Right atrium auricular region (tissue), 2 donors: ENCODE data around the gene GRK2. TPM values are rescaled to one million over a fixed set of nuclear protein-coding genes. Genes with fewer than 3 reads are reported as not detected.

ENCODE experiments used
- DNase-seq: peaks from one replicate; pipeline ENCODE4 v3.0.0-alpha.2; 2019; ENCODE audit warnings: low spot score
- H3K27ac ChIP-seq, 2 donors: fragments of 200-600 bp; sonication (generic); 1 replicate in 1 of 2; 2 replicates in 1 of 2; pipeline ENCODE4 v1.5.1; 2016 to 2019
- H3K27me3 ChIP-seq, 2 donors: fragments of 200-600 bp; sonication (generic); one replicate each; pipeline versions ENCODE4 v1.5.1 to v1.6.0; 2017 to 2019
- H3K36me3 ChIP-seq: fragments of 200-600 bp; sonication (generic); one replicate; pipeline ENCODE4 v1.5.1; 2016
- H3K4me1 ChIP-seq, 2 donors: fragments of 200-600 bp; sonication (generic); one replicate each; pipeline versions ENCODE4 v1.5.1 to v1.6.0; 2017 to 2019
- H3K4me3 ChIP-seq, 2 donors: fragments of 200-600 bp; sonication (generic); 1 replicate in 1 of 2; 2 replicates in 1 of 2; pipeline ENCODE4 v1.5.1; 2017 to 2019; ENCODE audit warnings: mild to moderate bottlenecking in 1 of 2, moderate library complexity in 1 of 2
- H3K9me3 ChIP-seq, 2 donors: fragments of 200-600 bp; sonication (generic); one replicate each; pipeline ENCODE4 v1.5.1; 2019
- CTCF ChIP-seq, 2 donors: fragments of 200-600 bp; sonication (generic); IDR thresholded peaks; one replicate each; pipeline ENCODE4 v1.5.1; 2019; ENCODE audit warnings: antibody characterized with exemption in 2 of 2
- total RNA-seq, 2 donors: library from RNA; depleted of rRNA; stranded (reverse); fragments of >200 nt; gene quantifications; one replicate each; pipeline ENCODE4 v1.1.0, GENCODE V29; 2016

Gene GRK2
- total RNA-seq, 2 donors from 2014 or later, result 52.7 to 55.9 TPM

- peaks cover 4 to 8% of the 10 kb centered on the region in 2 donors for H3K9me3 ChIP-seq
- peaks cover 0 to 22% of the 10 kb centered on the region in 2 donors for H3K4me1 ChIP-seq
- no peak overlapping the region for H3K4me3 ChIP-seq
- no peak for DNase-seq
- H3K36me3 ChIP-seq, result peaks cover 24% of the 10 kb centered on the region
- H3K27me3 ChIP-seq, result no peaks in the 10 kb centered on the region
- no peak for TF ChIP-seq CTCF (IDR thresholded peaks at IDR 0.05)
- no peak overlapping the region for H3K27ac ChIP-seq
These were observed 26.8 kb downstream of the GRK2 start for GRCh38 chr11:67293090-67293489.

DNA sequence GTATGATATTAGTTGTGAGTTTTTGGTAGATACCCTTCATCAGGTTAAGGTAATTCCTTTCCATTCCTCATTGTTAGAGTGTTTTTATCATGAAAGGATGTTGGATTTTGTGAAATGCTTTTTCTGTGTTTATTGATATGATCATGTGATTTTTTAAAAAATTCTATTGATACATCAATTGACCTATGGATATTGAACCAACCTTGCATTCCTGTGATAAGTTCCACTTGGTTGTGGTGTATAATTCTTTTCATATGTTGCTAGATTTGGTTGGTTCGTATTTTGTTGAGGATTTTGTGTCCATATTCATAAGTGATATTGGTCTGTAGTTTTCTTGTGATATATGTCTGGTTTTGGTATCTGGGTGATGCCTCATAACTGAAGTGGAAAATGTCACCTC lies 29.6 kb downstream of the GRK2 start:
- peaks cover 0 to 2% of the 10 kb centered on the region in 2 donors for H3K4me1 ChIP-seq
- H3K9me3 ChIP-seq, result peaks cover 4 to 8% of the 10 kb centered on the region in 2 donors
- H3K4me3 ChIP-seq, result no peak overlapping the region
- TF ChIP-seq CTCF (IDR thresholded peaks at IDR 0.05), result no peak
- no peak for DNase-seq
- peaks cover 47% of the 10 kb centered on the region for H3K36me3 ChIP-seq
- H3K27me3 ChIP-seq, result no peaks in the 10 kb centered on the region
- H3K27ac ChIP-seq, result no peak overlapping the region

GRCh38 chr11:67298786-67299185 lies 32.5 kb downstream of the GRK2 start:
- H3K27ac ChIP-seq, result no peak overlapping the region
- H3K9me3 ChIP-seq, result peaks cover 4 to 8% of the 10 kb centered on the region in 2 donors
- H3K4me3 ChIP-seq, result no peak overlapping the region
- DNase-seq, result no peak
- no peaks in the 10 kb centered on the region for H3K27me3 ChIP-seq
- H3K36me3 ChIP-seq, result peaks cover 41% of the 10 kb centered on the region
- no peak for TF ChIP-seq CTCF (IDR thresholded peaks at IDR 0.05)
- peaks cover 0 to 18% of the 10 kb centered on the region in 2 donors for H3K4me1 ChIP-seq

GRCh38 chr11:67299471-67300191 lies 33.4 kb downstream of the GRK2 start:
- Histone ChIP-seq H3K9me3 (peaks cover 4 to 8% of the 10 kb centered on the region in 2 donors), H3K27ac (no peak overlapping the region), H3K27me3 (no peaks in the 10 kb centered on the region), H3K36me3 (peaks cover 41% of the 10 kb centered on the region), H3K4me1 (peaks cover 0 to 27% of the 10 kb centered on the region in 2 donors), H3K4me3 (no peak overlapping the region)
- no peak for TF ChIP-seq CTCF (IDR thresholded peaks at IDR 0.05)
- no peak for DNase-seq

DNA sequence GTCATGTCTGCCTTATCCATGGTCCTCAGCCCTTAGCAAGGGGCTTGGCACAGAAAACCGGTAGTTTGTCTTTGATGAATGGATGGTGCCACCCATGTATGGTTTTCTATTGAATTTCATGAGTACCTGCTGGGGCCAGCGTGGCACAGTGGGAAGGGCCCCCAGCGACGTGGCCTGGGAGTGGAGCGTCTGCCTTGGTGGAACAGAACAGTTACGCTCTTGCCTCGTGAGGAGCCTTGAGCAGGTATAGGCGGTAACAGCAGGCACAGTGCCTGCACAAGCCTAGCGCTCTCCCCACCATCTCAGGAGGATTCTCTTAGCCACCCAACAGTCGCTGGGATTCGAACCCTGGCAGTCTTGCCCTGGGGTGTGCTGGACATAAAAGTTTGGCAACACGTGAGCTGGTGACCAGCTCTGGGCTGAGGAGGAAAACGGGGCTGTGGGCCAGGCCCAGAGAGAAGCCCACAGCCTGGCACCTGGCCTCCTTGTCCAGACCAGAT lies 34.0 kb downstream of the GRK2 start:
- peaks cover 41% of the 10 kb centered on the region for H3K36me3 ChIP-seq
- DNase-seq, result no peak

More for the DNA sequence above, 34.0 kb downstream of the GRK2 start:
- TF ChIP-seq CTCF (IDR thresholded peaks at IDR 0.05), result no peak
- Histone ChIP-seq H3K4me3 (no peak overlapping the region), H3K27ac (no peak overlapping the region), H3K27me3 (no peaks in the 10 kb centered on the region), H3K9me3 (peaks cover 4 to 8% of the 10 kb centered on the region in 2 donors), H3K4me1 (peaks cover 0 to 31% of the 10 kb centered on the region in 2 donors)
